Heart right ventricle (tissue), 16 donors: ENCODE measurements around the gene ZFP92. TPM values are rescaled to one million over a fixed set of nuclear protein-coding genes. Genes with fewer than 3 reads are reported as not detected.
"Not testable (repeated sequence)": the region's sequence is repeated elsewhere in the genome, so short reads cannot be mapped to it uniquely, and the experiment has no call there.

Source experiments
- ATAC-seq, 8 donors: fragments of 200-7000 bp; cut with Tn5 transposase; one replicate each; pipeline ENCODE4 v1.9.1; 2020; ENCODE audit warnings: mild to moderate bottlenecking in 8 of 8, moderate library complexity in 8 of 8, moderate number of reproducible peaks in 1 of 8
- DNase-seq, 2 donors: peaks; one replicate each; pipeline ENCODE4 v3.0.0-alpha.2; 2020
- H3K27ac ChIP-seq, 10 donors: fragments of 200-600 bp; sonication (generic) in 2 of 10; one replicate each; pipeline versions ENCODE4 v1.5.0 to v1.8.0; 2020 to 2022; ENCODE audit warnings: mild to moderate bottlenecking in 3 of 10
- H3K27me3 ChIP-seq, 7 donors: fragments of 200-600 bp; one replicate each; pipeline ENCODE4 v1.8.0; 2021 to 2022; ENCODE audit warnings: mild to moderate bottlenecking in 2 of 7
- H3K36me3 ChIP-seq, 9 donors: fragments of 200-600 bp; sonication (generic) in 1 of 9; one replicate each; pipeline versions ENCODE4 v1.5.0 to v1.8.0; 2020 to 2022; ENCODE audit warnings: mild to moderate bottlenecking in 2 of 9
- H3K4me1 ChIP-seq, 9 donors: fragments of 200-600 bp; sonication (generic) in 1 of 9; one replicate each; pipeline versions ENCODE4 v1.5.0 to v1.8.0; 2020 to 2022; ENCODE audit warnings: mild to moderate bottlenecking in 4 of 9
- H3K4me3 ChIP-seq, 10 donors: fragments of 200-600 bp; sonication (generic) in 2 of 10; one replicate each; pipeline versions ENCODE4 v1.5.0 to v1.8.0; 2020 to 2022; ENCODE audit warnings: mild to moderate bottlenecking in 7 of 10, moderate library complexity in 2 of 10
- H3K9me3 ChIP-seq, 11 donors: fragments of 200-600 bp in 10 of 11; sonication (generic) in 2 of 11; one replicate each; pipeline versions ENCODE4 v1.5.0 to v1.8.0; 2013 to 2022; ENCODE audit warnings: mild to moderate bottlenecking in 2 of 11, control low read depth in 1 of 11, moderate library complexity in 1 of 11
- WGBS, 2 donors: extraction: QIAGEN DNeasy Blood & Tissue Kit; methylation state at CpG; one replicate each; pipeline ENCODE4 v1.1.7; 2013; ENCODE audit warnings: inconsistent platforms in 1 of 2; 5-methylcytosine and 5-hydroxymethylcytosine counted together
- intact Hi-C, 10 donors: fragments of 100-400 bp; cut with DNase I; formaldehyde crosslinking; loops; one replicate each; pipeline versions ENCODE4 v1.11.1 to v1.14.2; 2022
- polyA plus RNA-seq, 2 donors: library from polyadenylated mRNA; stranded (reverse); fragments of 200-250 nt; gene quantifications; one replicate each; pipeline ENCODE4 v1.2.3, GENCODE V29; 2013
- total RNA-seq, 10 donors: library from RNA; stranded (reverse); fragmentation: NEBNext Ultra II Directional in 3 of 10; extraction: Animal tissue kit (Norgen Biotek cat#: 25700) in 3 of 10; gene quantifications; one replicate each; pipeline versions ENCODE4 v1.2.1 to v1.2.4, GENCODE V29; 2021 to 2023
- TF ChIP-seq, protein P1 (sequence below), 9 donors: fragments of 200-600 bp; sonication (generic) in 2 of 9; IDR thresholded peaks; one replicate each; pipeline versions ENCODE4 v1.5.0 to v1.8.0; 2021 to 2022; ENCODE audit warnings: antibody characterized with exemption in 9 of 9, mild to moderate bottlenecking in 5 of 9, moderate library complexity in 1 of 9
- donor health status: Arrhythmogenic right ventricular cardiomyopathy.
- donor health status: ischemic (EF 13 %, LVEDD 7.1; RV severe dilation, severe dysfunction).
- donor health status: healthy with polysubstance abuse.
- donor health status: DM: no; HTN: yes; CAD: no.
- donor health status: DM: no; HTN: no; CAD: no.
- donor health status: ischemic (EF 25% LVEDD 6.9; RV normal size, moderate dysfunction).
- donor health status: ischemic (EF 25% LVEDD 5.7; RV mildly dilated, moderate dysfunction).
- donor health status: healthy.
- donor health status: DM: yes; HTN: yes; CAD: no.
- donor health status: Ischemic cardiomyopathy.
- donor health status: ischemic (EF 35%, LVEDD 5.7; RV mildly dilated, moderate dysfunction).
- donor health status: nonischemic (EF 11% LVEDD 7.7; RV severe dilation, severe dysfunction).
- donor health status: DM: yes; HTN: yes; CAD: no.
- donor health status: PGD.
- donor health status: ischemic (EF 29% LVEDD 5.4; RV normal size, mild dysfunction).
- donor health status: nonischemic (EF 23%, LVEDD 6.1; RV moderate dilation, normal function).

Gene ZFP92
- total and polyA plus RNA-seq, 12 donors: 0.17 to 1.6 (median 0.44) TPM

- H3K4me3 ChIP-seq: no peak overlapping the region
These were observed 28.4 kb upstream of the ZFP92 start for GRCh38 chrX:153382563-153383482.

GRCh38 chrX:153384390-153384789, 26.9 kb upstream of the ZFP92 start:
- no peaks in the 10 kb centered on the region for H3K9me3 ChIP-seq
- H3K4me3 ChIP-seq: no peak overlapping the region
- no peak for DNase-seq
- TF ChIP-seq, protein P1, sequence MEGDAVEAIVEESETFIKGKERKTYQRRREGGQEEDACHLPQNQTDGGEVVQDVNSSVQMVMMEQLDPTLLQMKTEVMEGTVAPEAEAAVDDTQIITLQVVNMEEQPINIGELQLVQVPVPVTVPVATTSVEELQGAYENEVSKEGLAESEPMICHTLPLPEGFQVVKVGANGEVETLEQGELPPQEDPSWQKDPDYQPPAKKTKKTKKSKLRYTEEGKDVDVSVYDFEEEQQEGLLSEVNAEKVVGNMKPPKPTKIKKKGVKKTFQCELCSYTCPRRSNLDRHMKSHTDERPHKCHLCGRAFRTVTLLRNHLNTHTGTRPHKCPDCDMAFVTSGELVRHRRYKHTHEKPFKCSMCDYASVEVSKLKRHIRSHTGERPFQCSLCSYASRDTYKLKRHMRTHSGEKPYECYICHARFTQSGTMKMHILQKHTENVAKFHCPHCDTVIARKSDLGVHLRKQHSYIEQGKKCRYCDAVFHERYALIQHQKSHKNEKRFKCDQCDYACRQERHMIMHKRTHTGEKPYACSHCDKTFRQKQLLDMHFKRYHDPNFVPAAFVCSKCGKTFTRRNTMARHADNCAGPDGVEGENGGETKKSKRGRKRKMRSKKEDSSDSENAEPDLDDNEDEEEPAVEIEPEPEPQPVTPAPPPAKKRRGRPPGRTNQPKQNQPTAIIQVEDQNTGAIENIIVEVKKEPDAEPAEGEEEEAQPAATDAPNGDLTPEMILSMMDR (IDR thresholded peaks at IDR 0.05): no peak
- 89 to 96% methylated on average over 6 of the region's 6 CpGs for WGBS, 2 donors
- H3K27ac ChIP-seq: no peak overlapping the region
- peaks cover 0 to 4% (median 0%) of the 10 kb centered on the region in 9 donors for H3K4me1 ChIP-seq
- H3K27me3 ChIP-seq: no peaks in the 10 kb centered on the region
- no peaks in the 10 kb centered on the region for H3K36me3 ChIP-seq
- no peak for ATAC-seq
- intact Hi-C loops: loop anchor here in 1 of 10 donors (10.0 kb wide), 2 partner anchors 60 to 300 kb away; partner anchors contain the start of gene PNMA6F

More at GRCh38 chrX:153382563-153383482, 28.4 kb upstream of the ZFP92 start:
- DNase-seq (no peak), ATAC-seq (no peak)
- Histone ChIP-seq H3K27me3 (no peaks in the 10 kb centered on the region), H3K9me3 (peaks cover 0 to 3% (median 0%) of the 10 kb centered on the region in 11 donors), H3K4me1 (peaks cover 0 to 4% (median 0%) of the 10 kb centered on the region in 9 donors), H3K36me3 (no peaks in the 10 kb centered on the region), H3K27ac (no peak overlapping the region)
- TF ChIP-seq, protein P1 (IDR thresholded peaks at IDR 0.05): no peak
- intact Hi-C loops: loop anchor here in 1 of 10 donors (10.0 kb wide), 2 partner anchors 58 to 298 kb away; partner anchors contain the start of gene PNMA6F
- WGBS, 2 donors: 91 to 94% methylated on average over 3 of the region's 3 CpGs

DNA sequence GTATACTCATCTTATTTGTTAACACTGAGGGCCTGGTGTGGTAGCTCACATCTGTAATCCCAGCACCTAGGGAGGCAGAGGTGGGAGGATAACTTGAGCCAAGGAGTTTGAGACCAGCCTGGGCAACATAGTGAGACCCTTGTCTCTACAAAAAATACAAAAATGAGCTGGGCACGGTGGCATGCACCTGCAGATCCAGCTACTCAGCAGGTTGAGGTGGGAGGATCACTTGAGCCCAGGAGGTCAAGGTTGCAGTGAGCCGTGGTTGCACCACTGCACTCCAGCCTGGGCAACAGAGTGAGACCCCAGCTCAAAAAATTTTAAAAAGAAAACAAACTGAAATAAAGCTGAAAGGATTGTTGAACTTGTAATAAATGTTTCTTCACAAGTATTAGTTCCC, 26.3 kb upstream of the ZFP92 start:
- H3K36me3 ChIP-seq, H3K27me3 ChIP-seq, H3K4me1 ChIP-seq, ATAC-seq, H3K9me3 ChIP-seq, H3K4me3 ChIP-seq, DNase-seq, H3K27ac ChIP-seq: not testable (repeated sequence)
- 82 to 92% methylated on average over 2 of the region's 2 CpGs for WGBS, 2 donors
- intact Hi-C loops: loop anchor here in 1 of 10 donors (10.0 kb wide), 2 partner anchors 60 to 300 kb away; partner anchors contain the start of gene PNMA6F

DNA sequence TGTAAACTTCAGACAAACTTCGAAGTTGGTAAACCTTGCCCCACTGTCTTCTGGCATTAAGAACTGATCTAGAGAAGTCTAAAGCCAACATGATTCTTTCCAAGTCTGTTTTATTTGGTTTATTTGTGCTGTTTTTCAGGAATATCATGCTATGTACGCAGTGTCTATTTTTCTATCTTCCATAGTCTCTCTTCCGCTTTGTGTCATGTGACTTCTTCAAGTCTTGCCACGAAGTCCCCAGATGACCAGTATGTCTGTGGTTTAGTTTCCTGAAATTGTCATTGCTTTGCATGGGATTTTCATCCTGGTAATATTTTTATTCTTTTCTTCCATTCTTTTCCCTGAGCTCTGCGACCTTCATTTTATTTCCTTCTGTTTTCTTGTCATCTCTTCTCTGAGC, 25.2 kb upstream of the ZFP92 start:
- H3K9me3 ChIP-seq: no peaks in the 10 kb centered on the region
- no peaks in the 10 kb centered on the region for H3K27me3 ChIP-seq
- 77 to 85% methylated on average over 5 of the region's 5 CpGs for WGBS, 2 donors
- DNase-seq (no peak), ATAC-seq (no peak)
- TF ChIP-seq, protein P1 (IDR thresholded peaks at IDR 0.05): no peak
- H3K4me3 ChIP-seq: no peak overlapping the region
- H3K27ac ChIP-seq: no peak overlapping the region
- peaks cover 0 to 4% (median 0%) of the 10 kb centered on the region in 9 donors for H3K4me1 ChIP-seq
- intact Hi-C loops: loop anchor here in 1 of 10 donors (10.0 kb wide), 2 partner anchors 61 to 301 kb away; partner anchors contain the start of gene PNMA6F
- H3K36me3 ChIP-seq: no peaks in the 10 kb centered on the region
